GM13976 (cell line): ENCODE data around the gene SHROOM2.

Experiments used
- DNase-seq: peaks from one replicate; pipeline ENCODE4 v3.0.0; 2012; ENCODE audit warnings: low spot score
- in situ Hi-C: fragments of 300-500 bp; cut with MboI; formaldehyde crosslinking; loops from one replicate; pipeline ENCODE4 v1.12.0; 2022; ENCODE audit warnings: low sequenced_read_pairs, mixed read lengths, inconsistent platforms; ENCODE audit not compliant: unreplicated experiment
- TF ChIP-seq, protein P1 (sequence below): IDR thresholded peaks from 2 replicates; pipeline ENCODE4 v1.5.1; 2012; ENCODE audit warnings: borderline replicate concordance, mild to moderate bottlenecking; ENCODE audit not compliant: insufficient read depth; ENCODE audit errors: extremely low read depth, missing control alignments, control extremely low read depth

Gene SHROOM2

GRCh38 chrX:9912351-9913145, 126.3 kb downstream of the SHROOM2 start:
- no peak for DNase-seq
- TF ChIP-seq, protein P1, sequence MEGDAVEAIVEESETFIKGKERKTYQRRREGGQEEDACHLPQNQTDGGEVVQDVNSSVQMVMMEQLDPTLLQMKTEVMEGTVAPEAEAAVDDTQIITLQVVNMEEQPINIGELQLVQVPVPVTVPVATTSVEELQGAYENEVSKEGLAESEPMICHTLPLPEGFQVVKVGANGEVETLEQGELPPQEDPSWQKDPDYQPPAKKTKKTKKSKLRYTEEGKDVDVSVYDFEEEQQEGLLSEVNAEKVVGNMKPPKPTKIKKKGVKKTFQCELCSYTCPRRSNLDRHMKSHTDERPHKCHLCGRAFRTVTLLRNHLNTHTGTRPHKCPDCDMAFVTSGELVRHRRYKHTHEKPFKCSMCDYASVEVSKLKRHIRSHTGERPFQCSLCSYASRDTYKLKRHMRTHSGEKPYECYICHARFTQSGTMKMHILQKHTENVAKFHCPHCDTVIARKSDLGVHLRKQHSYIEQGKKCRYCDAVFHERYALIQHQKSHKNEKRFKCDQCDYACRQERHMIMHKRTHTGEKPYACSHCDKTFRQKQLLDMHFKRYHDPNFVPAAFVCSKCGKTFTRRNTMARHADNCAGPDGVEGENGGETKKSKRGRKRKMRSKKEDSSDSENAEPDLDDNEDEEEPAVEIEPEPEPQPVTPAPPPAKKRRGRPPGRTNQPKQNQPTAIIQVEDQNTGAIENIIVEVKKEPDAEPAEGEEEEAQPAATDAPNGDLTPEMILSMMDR: no peak

GRCh38 chrX:9913146-9913433, 126.9 kb downstream of the SHROOM2 start:
- in situ Hi-C loops: no loop called here
- TF ChIP-seq, protein P1: no peak
- no peak for DNase-seq

More at GRCh38 chrX:9912351-9913145, 126.3 kb downstream of the SHROOM2 start:
- in situ Hi-C loops: no loop called here

DNA sequence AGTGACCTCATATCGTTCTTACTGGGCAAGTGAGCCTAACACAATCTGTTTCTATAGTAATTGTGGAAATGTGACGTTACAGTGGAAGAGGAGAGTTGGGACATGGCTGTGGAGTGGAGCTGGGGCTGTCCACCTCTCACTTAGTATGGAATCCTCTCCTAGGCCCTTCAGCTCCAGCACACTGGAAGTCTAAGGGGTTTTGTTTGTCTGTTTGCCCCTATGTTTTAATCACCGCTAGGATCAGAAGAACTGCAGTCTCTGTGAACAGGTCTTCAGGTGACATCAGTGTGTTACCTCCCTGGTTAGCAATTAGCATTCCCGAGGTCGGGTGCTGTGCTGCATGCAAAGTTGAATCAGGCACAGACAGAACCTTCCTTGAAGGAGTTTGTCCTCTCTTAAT, 131.6 kb downstream of the SHROOM2 start:
- in situ Hi-C loops: no loop called here
- no peak for DNase-seq
- TF ChIP-seq, protein P1: no peak

GRCh38 chrX:9919632-9920172, 133.5 kb downstream of the SHROOM2 start:
- DNase-seq: no peak
- TF ChIP-seq, protein P1: no peak
- in situ Hi-C loops: no loop called here

GRCh38 chrX:9921407-9921806, 135.2 kb downstream of the SHROOM2 start:
- TF ChIP-seq, protein P1: no peak
- no peak for DNase-seq
- in situ Hi-C loops: no loop called here

- TF ChIP-seq, protein P1: no peak
- in situ Hi-C loops: no loop called here
- no peak for DNase-seq
Measured at GRCh38 chrX:9923357-9923756, 137.1 kb downstream of the SHROOM2 start.

DNA sequence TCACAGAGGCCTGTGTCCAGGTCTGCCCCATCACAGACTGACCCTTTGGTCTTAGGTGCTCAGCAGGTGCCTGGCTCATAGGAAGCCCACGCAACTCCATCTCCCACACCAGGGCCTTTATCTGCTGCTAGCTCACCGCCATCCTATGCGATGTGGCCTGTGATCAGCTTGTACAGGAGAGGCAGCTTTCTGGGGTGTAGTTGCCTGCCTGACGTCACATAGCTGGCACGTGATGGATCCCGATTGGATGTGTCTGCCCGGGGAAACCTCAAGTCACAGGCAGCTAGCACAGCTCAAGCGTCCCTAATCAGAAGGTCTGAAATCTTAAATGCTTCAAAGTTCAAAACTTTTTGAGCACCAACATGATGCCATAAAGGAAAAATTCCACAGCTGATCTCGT, 139.8 kb downstream of the SHROOM2 start:
- TF ChIP-seq, protein P1: no peak
- in situ Hi-C loops: no loop called here
- DNase-seq: no peak
